ENCODE results near the gene CDC42EP1. TPM values are rescaled to one million over a fixed set of nuclear protein-coding genes. Genes with fewer than 3 reads are reported as not detected.
"Not testable (repeated sequence)": the region's sequence is repeated elsewhere in the genome, so short reads cannot be mapped to it uniquely, and the experiment has no call there.

Gene CDC42EP1
- total RNA-seq, 1 experiment from 2014 or later: 62.5 TPM

- intact Hi-C loops (cut with micrococcal nuclease; ENCODE audit: unreplicated experiment) (loop anchor here (2.0 kb wide), 2 partner anchors 28 to 54 kb away; no protein-coding TSS in a partner anchor), in situ Hi-C loops (cut with HindIII; ENCODE audit: low pct_unique_long_range_greater_than_20kb, low sequenced_read_pairs) (no loop called here)
- no TSS peak for BruUV-seq (replicated peaks)
- DNase-seq (ENCODE audit: low read depth, low spot score) (no peak), ATAC-seq (peak; percentile 97)
- ChIA-PET POLR2A (no interaction called here), CTCF (interaction anchor here (0.7 to 1.6 kb wide), 3 partner anchors 29 to 61 kb away, joined by 3 to 12 read pairs (median 5); no protein-coding TSS in a partner anchor)
- peak; percentile 89 for TF ChIP-seq CTCF (IDR thresholded peaks at IDR 0.05)
- TF ChIP-seq SIN3A (IDR thresholded peaks at IDR 0.05; ENCODE audit: borderline replicate concordance, insufficient read depth, low read depth, low read length): no peak
- Histone ChIP-seq H3K27me3 (ENCODE audit: control insufficient read depth, insufficient read depth, low read length) (no peaks in the 10 kb centered on the region), H3K36me3 (ENCODE audit: control insufficient read depth, insufficient read depth, low read length) (no peaks in the 10 kb centered on the region), H3K4me3 (ENCODE audit: low read depth in 2 of 2, low read length in 2 of 2) (peak overlapping the region in 1 of 2 experiments; percentile 32; a peak in 1 of 4 replicates), H3K27ac (ENCODE audit: low read length) (no peak overlapping the region), H3K4me1 (ENCODE audit: control insufficient read depth, insufficient read depth, low read length) (peaks cover 16% of the 10 kb centered on the region), H3K9me3 (ENCODE audit: control insufficient read depth, insufficient read depth, low read depth, low read length) (no peaks in the 10 kb centered on the region)
These were observed 21.5 kb upstream of the CDC42EP1 start for GRCh38 chr22:37538590-37539357.

- POLR2A ChIA-PET: interaction anchor here (0.7 kb wide), 1 partner anchor 188 kb away, joined by 4 read pairs; no protein-coding TSS in a partner anchor
- DNase-seq (ENCODE audit: low read depth, low spot score); H3K36me3 ChIP-seq (ENCODE audit: control insufficient read depth, insufficient read depth, low read length); H3K9me3 ChIP-seq (ENCODE audit: control insufficient read depth, insufficient read depth, low read depth, low read length); H3K4me3 ChIP-seq (ENCODE audit: low read depth in 2 of 2, low read length in 2 of 2); in situ Hi-C loops (cut with HindIII; ENCODE audit: low pct_unique_long_range_greater_than_20kb, low sequenced_read_pairs); BruUV-seq (replicated peaks); H3K27ac ChIP-seq (ENCODE audit: low read length); H3K27me3 ChIP-seq (ENCODE audit: control insufficient read depth, insufficient read depth, low read length); ATAC-seq: not testable (repeated sequence)
- intact Hi-C loops (cut with micrococcal nuclease; ENCODE audit: unreplicated experiment): loop anchor here (2.0 kb wide), 2 partner anchors 27 to 53 kb away; no protein-coding TSS in a partner anchor
- CTCF ChIA-PET: interaction anchor here (0.7 to 1.6 kb wide), 4 partner anchors 28 to 204 kb away, joined by 3 to 5 read pairs (median 4); no protein-coding TSS in a partner anchor
- H3K4me1 ChIP-seq (ENCODE audit: control insufficient read depth, insufficient read depth, low read length): peaks cover 15% of the 10 kb centered on the region
These were observed 20.5 kb upstream of the CDC42EP1 start for GRCh38 chr22:37539790-37540189.

GRCh38 chr22:37542416-37542815, 17.9 kb upstream of the CDC42EP1 start:
- BruUV-seq (replicated peaks); H3K27me3 ChIP-seq (ENCODE audit: control insufficient read depth, insufficient read depth, low read length); in situ Hi-C loops (cut with HindIII; ENCODE audit: low pct_unique_long_range_greater_than_20kb, low sequenced_read_pairs); H3K9me3 ChIP-seq (ENCODE audit: control insufficient read depth, insufficient read depth, low read depth, low read length); H3K4me3 ChIP-seq (ENCODE audit: low read depth in 2 of 2, low read length in 2 of 2); DNase-seq (ENCODE audit: low read depth, low spot score); intact Hi-C loops (cut with micrococcal nuclease; ENCODE audit: unreplicated experiment); ATAC-seq; H3K36me3 ChIP-seq (ENCODE audit: control insufficient read depth, insufficient read depth, low read length): not testable (repeated sequence)
- ChIA-PET POLR2A (interaction anchor here (0.8 kb wide), 1 partner anchor 16 kb away, joined by 3 read pairs; no protein-coding TSS in a partner anchor), CTCF (interaction anchor here (0.6 to 1.2 kb wide), 4 partner anchors 19 to 50 kb away, joined by 3 to 4 read pairs (median 3); no protein-coding TSS in a partner anchor)
- H3K4me1 ChIP-seq (ENCODE audit: control insufficient read depth, insufficient read depth, low read length): peaks cover 31% of the 10 kb centered on the region
- peak overlapping the region; percentile 69 for H3K27ac ChIP-seq (ENCODE audit: low read length)

GRCh38 chr22:37542959-37543358, 17.3 kb upstream of the CDC42EP1 start:
- H3K4me1 ChIP-seq (ENCODE audit: control insufficient read depth, insufficient read depth, low read length): peaks cover 33% of the 10 kb centered on the region
- CTCF ChIA-PET: interaction anchor here (0.7 kb wide), 1 partner anchor 39 kb away, joined by 3 read pairs; no protein-coding TSS in a partner anchor

More at GRCh38 chr22:37542959-37543358, 17.3 kb upstream of the CDC42EP1 start:
- DNase-seq (ENCODE audit: low read depth, low spot score) (no peak), ATAC-seq (no peak)
- Histone ChIP-seq H3K27ac (ENCODE audit: low read length) (no peak overlapping the region), H3K36me3 (ENCODE audit: control insufficient read depth, insufficient read depth, low read length) (no peaks in the 10 kb centered on the region), H3K27me3 (ENCODE audit: control insufficient read depth, insufficient read depth, low read length) (no peaks in the 10 kb centered on the region), H3K9me3 (ENCODE audit: control insufficient read depth, insufficient read depth, low read depth, low read length) (no peaks in the 10 kb centered on the region), H3K4me3 (ENCODE audit: low read depth in 2 of 2, low read length in 2 of 2) (no peak overlapping the region)
- BruUV-seq (replicated peaks): no TSS peak
- POLR2A ChIA-PET: no interaction called here
- intact Hi-C loops (cut with micrococcal nuclease; ENCODE audit: unreplicated experiment): no loop called here
- in situ Hi-C loops (cut with HindIII; ENCODE audit: low pct_unique_long_range_greater_than_20kb, low sequenced_read_pairs): no loop called here
- TF ChIP-seq REST (IDR thresholded peaks at IDR 0.05; ENCODE audit: insufficient read depth in 1 of 2, low read depth in 2 of 2, low read length in 1 of 2): no peak
- no peak for TF ChIP-seq POLR2AphosphoS5 (IDR thresholded peaks at IDR 0.05; ENCODE audit: low read depth, low read length)
- TF ChIP-seq CTCF (IDR thresholded peaks at IDR 0.05): no peak
- TF ChIP-seq TCF7L2 (IDR thresholded peaks at IDR 0.05; ENCODE audit: low read depth, low read length): no peak
- TF ChIP-seq SIN3A (IDR thresholded peaks at IDR 0.05; ENCODE audit: borderline replicate concordance, insufficient read depth, low read depth, low read length): no peak
